HT1080 (cell line): ENCODE results near the gene UBXN2A. TPM values are rescaled to one million over a fixed set of nuclear protein-coding genes. Genes with fewer than 3 reads are reported as not detected.
A peak's percentile ranks its signal among the peaks of the same experiment; 100 is the strongest.

Experiments
- DNase-seq: peaks from one replicate; pipeline ENCODE4 v3.0.0-alpha.2; 2015; ENCODE audit warnings: low read depth
- polyA plus RNA-seq, 2 experiments: library from polyadenylated mRNA; depleted of rRNA; stranded (reverse); fragments of >200 nt; gene quantifications; 2 replicates each; pipeline ENCODE4 v1.2.3, GENCODE V29; 2015
- total RNA-seq: library from RNA; depleted of rRNA; stranded (reverse); fragments of >200 nt; shearing (Covaris generic); gene quantifications from 2 replicates; pipeline ENCODE4 v1.2.3, GENCODE V29; 2014; rRNA removed

Gene UBXN2A, protein sequence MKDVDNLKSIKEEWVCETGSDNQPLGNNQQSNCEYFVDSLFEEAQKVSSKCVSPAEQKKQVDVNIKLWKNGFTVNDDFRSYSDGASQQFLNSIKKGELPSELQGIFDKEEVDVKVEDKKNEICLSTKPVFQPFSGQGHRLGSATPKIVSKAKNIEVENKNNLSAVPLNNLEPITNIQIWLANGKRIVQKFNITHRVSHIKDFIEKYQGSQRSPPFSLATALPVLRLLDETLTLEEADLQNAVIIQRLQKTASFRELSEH
- 9.9 and 11.3 TPM in 2 replicates for total RNA-seq
- polyA plus RNA-seq (2015; cell fraction: cytosol; rRNA removed), result 13.9 and 14.1 TPM in 2 replicates
- polyA plus RNA-seq (2015; cell fraction: nucleus; rRNA removed), result 2.0 and 4.4 TPM in 2 replicates

DNA sequence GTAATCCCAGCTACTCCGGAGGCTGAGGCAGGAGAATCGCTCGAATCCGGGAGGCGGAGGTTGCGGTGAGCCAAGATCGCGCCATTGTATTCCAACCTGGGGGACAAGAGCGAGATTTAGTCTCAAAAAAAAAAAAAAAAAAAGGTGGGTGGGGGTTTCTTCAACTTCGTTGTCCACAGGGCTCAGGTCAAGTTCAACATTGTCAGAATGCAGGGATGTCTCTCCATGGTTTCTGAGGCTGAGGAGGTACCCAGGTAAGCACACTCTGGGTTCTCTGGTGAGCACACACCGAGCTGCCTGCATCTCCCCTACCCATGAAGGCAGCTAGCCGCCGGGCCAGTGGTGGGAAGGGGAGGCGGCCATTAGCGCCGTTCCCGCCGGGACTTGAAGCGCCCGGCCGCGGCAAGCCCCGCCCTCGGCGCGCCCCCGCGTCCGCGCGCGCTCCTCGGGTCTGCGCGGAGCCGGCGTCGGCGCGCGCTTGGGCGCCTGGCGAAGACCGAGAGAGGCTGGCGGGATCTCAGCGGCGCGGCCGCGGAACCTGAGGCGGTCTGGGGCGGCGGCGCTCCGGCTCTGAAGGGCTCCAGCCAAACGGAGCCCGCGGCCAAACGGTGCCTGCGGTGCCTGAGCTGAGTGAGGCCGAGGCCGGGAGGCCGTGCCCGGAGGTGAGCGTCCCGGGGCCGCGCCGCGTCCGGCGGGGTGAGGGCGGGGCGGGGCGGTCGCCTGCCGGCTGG, at the start of gene UBXN2A:
Gene UBXN2A (plus strand): TSS at position 477 of the 731 bp plus-strand sequence. CDS start 17,852 bp downstream, outside the sequence.
- DNase-seq, result peak; percentile 66

DNA sequence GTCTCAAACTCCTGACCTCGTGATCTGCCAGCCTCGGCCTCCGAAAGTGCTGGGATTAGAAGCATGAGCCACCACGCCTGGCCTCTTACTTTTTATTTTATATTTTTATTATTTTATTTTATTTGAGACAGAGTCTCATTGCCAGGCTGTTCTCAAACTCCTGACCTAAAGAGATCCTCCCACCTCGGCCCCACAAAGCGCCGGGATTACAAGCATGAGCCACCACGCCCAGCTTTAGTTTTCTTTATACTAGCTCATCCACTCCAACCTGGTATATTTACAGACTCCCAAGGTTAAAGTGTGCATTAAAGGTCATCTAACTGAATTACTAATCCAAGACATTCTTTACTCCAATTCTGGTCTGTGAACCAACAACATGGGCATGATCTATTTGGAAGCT, 40.1 kb upstream of the UBXN2A start:
- DNase-seq, result no peak

DNA sequence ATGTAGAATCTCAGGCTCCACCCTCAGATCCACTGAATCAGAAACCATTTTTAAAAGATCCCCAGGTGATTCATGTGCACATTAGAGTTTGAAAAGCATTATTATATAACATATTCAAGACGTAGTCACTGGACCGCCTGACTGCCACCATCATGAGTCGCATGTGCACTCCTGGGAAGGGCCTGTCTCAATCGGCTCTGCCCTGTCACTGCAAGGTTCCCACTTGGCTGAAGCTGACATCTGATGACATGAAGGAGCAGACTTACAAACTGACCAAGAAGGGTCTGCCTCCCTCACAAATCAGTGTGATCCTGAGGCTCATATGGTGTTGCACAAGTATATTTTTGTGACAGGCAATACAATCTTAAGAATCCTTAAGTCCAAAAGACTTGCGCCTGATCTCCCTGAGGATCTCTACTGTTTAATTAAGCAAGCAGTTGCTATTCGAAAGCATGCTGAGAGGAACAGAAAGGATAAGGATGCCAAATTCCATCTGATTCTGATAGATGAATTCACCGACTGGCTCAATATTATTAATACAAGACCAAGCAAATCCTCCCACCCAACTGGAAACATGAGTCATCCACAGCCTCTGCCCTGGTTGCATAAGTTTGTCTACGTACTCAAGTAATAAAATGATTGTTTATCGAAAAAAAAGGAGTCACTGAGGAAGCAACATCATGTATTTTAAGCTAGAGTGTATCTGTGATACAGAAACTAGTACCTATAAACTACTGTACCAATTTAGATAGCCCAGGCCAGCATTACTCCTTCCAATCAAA, 39.5 kb upstream of the UBXN2A start:
- DNase-seq, result peak; percentile 68

DNA sequence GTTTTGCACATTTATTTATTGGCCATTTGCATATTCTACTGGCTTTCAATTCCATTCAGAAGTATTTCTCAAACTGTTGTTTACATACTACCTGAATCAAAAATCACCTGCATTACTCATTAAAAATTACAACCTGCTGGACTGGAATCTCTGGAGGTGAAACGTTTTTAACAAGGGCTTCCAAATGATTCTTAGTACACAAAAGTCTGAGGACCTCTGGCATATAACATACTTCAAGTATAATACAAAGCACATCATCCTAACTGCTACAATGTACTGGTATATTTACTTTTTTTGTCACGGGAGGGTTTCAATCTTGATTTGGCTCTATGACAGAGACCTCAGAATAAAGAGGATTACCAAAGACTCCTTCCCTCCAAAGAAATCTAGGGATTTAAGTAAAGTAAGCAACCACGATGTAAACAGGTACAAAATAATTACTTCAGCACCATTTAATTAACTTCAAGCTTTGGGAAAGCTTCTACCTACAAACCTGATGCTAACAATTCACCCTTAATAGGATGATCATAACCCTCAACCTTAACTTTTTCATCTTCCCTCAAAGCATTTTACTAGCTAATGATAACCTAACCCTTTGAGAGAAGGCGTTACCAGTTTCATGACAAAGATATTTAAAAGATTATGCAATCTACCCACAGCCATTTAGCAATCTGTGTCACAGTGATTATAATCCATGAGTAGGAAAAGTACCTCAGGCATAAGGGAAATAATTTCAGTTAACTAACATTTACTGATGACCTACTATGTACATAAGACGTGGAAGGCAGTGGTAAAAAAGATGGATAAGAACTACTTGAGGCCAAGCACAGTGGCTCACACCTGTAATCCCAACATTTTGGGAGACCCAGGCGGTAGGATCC, 38.1 kb upstream of the UBXN2A start:
- DNase-seq, result no peak

DNA sequence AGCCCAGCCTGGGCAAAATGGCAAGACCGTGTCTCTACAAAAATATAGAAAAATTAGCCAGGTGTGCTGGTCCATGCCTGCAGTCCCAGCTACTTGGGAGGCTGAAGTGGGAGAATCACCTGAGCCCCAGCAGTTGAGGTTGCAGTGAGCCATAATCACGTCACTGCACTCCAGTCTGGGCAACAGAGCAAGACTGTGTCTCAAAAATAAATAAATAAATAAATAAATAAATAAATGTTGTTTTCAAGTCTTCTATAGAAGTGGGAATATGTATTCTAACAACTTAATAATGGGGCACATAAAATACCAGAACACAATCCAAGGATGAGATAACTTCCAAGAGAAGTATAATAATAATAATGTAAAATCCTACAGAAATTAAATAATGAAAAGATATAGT, 37.2 kb upstream of the UBXN2A start:
- DNase-seq, result no peak

DNA sequence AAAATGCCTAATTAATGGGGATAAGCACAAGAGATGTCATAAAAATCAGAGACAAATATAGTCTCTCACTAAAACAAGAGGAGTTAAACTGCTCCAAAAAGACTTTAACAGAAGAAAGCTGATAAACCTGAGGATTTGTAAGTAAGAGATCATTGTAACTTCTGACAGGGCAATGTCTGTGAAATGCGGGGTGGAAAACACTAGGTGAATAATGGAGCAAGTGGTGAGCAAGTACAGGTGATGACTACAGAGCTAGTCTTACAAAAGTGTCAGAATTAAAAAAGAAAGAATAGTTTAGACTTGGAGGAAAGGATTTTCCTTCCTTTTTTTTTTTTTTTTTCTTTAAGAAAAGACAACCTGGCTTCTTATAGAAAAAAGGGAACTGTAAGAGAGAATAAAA, 36.0 kb upstream of the UBXN2A start:
- DNase-seq, result no peak

DNA sequence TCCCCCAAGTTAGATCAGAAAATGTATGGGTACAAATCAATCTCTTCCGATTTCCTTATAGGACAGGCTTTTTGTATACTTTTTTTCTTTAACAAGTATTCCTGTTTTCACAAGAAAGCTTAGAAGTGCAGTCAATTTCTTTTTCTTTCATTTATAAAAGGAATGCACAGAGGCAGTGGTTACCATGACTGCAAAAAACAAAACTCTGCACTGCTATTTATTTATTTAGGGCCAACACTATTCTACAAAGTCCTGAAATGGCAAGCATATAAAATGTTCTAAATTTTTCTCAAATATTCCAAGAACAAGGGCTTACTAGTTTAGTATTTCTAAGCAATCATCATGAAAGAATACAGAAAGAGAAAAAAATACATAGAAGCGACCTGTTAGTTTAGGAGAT, 35.6 kb upstream of the UBXN2A start:
- DNase-seq, result no peak

DNA sequence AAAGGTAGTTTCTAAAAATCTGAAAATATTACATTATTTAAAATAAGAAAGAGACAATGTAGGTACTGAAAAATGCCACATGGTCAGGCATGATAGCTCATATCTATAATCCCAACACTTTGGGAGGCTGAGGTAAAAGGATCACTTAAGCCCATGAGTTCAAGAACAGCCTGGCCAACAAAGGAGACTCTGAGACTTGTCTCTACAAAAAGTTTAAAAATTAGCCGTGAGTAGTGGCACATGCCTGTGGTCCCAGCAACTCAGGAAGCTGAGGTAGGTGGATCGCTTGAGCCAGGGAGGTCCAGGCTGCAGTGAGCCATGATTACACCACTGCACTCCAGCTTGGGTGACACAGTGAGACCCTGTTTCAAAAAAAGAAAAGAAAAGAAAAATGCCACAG, 35.1 kb upstream of the UBXN2A start:
- peak; percentile 19 for DNase-seq

DNA sequence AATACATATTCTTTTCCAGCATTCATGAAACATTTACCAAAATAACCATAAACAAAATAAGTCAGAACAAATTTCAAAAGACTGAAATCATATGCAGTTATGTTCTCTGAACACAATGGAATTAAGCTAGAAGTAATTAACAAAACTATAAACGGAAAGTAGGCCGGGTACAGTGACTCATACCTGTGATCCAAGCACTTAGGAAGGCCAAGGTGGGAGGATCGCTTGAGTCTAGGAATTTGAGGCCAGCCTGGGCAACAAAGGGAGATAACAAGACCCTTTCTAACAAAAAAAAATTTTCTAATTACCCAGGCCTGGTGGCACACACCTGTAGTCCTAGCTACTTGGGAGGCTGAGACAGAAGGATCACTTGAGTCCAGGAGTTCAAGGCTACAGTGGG, 28.2 kb upstream of the UBXN2A start:
- no peak for DNase-seq

DNA sequence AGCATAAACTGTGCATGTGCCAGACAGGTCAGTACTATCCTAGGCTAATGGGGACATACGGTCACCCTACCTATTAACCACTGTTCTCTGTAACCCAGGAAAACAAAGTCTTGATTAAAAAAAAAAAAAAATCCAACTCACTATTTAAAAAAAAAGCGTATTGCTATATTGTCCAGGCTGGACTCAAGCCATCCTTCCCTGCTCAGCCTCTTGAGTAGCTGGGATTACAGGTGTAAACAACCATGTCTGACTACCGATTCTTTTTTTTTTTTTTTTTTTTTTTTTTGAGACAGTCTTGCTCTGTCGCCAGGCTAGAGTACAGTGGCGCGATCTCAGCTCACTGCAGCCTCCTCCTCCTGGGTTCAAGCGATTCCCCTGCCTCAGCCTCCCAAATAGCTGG, 24.9 kb upstream of the UBXN2A start:
- DNase-seq, result no peak

DNA sequence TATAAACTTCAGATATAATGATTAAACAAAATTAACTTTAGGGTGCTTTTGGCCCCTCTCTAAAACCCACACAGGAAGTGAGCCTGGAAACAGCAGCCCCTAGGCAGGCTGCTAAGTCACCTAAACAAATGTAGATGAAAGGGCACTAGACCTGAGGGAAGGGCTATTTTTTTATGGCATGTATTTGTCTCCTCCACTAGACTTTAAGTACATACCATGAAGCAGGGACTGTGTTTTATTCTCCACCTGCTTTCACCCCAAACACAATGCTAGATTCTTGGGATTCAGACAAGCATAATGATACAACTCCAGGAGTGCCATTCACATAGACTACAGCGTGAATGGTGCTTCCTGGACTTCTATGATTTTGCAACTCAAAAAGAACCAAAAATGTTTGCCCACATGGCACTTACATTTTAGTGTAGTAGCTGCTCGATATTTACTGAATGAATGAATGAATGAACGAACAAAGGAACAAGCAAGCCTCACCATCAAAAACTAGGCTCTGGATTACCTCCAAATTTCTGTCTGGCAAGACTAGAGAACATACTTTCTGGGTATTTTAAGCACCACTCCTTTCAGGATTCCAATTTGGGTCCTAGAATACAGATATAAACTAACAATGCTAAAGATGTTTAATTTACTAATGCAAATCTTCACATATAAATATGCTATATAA, 23.4 kb upstream of the UBXN2A start:
- DNase-seq, result no peak

DNA sequence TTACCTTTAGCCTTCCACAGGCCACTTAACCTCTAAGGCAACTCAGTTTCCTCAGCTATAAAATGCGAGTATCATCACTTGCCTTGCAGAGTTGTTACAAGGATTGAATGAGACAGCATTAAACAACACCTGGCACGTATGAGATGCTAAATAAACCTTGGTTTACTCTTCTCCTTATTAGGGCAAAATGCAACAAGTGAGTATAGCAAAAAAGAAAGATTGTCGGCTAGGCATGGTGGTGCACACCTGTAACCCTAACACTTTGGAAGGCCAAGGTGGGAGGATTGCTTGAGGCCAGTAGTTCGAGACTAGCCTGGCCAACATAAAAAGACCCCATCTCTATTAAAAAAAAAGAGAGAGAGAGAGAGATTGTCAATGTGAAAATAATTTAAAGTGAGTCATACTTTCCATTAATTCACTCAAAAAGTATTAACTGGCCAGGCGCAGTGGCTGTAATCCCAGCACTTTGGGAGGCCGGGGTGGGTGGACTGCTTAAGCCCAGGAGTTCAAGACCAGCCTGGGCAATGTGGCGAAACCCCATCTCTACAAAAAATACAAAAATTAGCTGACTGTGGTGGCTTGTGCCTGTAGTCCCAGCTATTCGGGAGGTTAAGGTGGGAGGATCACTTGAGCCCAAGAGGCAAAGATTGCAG, 21.3 kb upstream of the UBXN2A start:
- DNase-seq, result no peak

DNA sequence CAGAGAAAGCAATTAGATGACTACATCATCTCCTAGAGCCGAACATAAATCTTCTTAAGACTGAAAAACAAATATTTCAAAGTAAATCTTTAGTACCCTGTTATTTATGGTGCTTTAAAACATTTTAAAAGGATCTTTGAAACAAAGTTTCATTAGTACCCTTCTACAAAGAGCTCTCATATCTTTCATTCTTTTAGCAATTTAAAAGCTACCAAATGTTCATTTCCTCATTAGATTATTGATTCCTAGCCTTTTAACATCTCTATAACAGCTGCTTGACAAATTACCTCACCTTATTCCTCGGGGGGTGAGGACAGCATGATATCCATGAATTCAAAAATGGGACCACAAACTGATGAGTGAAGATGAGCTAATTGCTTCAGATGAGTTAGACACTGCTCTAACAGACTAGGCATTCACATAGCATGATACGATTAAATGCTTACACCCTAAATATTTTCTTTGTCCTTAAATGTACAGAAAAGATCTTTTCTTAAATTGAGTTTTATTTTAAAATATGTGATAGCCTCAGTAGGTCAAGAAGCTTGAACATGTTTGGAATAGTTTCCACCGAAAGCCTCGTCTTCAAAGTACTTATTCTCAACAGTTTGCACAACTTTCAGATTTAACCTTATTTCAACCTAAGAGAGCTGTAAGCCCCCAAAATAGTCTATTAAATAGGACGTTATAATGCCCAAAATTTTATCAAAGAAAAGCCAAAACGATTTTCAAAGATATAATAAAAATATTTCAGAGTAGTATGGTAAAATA, 15.5 kb upstream of the UBXN2A start:
- no peak for DNase-seq

DNA sequence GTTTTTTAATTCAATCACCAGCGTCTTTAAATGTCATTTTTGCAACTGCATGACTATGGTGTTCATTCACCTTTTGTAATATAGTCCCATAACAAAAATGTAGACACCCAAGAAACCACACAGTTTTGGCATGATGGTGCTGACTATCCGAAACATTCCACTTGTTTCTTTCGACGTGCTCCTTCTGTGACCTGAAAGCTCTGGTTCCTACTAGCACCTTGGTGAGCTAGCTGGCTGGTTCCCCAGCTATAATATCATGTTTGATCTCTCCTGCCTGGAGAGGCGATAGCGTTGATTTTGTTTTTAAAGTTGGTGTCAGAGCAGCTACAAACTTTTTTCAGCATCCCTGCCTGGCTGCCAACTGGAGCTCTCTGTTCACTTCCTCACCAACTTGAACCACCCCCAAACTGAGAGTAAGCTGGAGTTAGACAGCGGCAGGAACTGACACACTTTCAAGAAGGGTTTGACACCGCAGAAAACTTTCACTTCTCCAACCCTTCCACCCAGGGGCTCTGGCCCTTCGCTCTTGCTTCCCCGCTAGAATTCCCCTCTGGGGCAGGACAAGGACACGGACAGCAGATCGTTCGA, 14.5 kb upstream of the UBXN2A start:
- peak; percentile 73 for DNase-seq

DNA sequence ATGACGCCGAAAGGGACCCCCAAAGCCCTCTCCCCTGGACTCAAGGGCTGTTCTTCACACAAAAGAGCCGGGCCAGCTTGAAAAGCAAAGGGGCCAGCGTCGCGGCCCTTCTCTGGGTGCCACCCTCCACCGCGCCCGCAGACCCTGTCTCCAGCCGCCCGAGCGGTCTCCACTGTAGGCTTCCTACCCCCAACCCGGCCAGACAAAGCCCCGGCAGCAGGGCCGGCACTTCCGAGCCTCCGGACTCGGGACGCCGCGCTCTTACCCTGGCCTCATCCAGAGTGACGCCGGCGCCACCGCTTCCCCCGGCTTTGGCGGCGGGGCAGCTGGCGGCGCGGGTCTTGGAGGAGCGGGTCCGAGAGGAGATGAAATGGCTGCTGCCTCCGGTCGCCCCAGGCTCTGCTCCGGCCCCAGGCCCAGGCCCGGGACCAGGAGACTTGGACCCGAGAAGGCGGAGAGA, 13.9 kb upstream of the UBXN2A start:
- peak; percentile 25 for DNase-seq

DNA sequence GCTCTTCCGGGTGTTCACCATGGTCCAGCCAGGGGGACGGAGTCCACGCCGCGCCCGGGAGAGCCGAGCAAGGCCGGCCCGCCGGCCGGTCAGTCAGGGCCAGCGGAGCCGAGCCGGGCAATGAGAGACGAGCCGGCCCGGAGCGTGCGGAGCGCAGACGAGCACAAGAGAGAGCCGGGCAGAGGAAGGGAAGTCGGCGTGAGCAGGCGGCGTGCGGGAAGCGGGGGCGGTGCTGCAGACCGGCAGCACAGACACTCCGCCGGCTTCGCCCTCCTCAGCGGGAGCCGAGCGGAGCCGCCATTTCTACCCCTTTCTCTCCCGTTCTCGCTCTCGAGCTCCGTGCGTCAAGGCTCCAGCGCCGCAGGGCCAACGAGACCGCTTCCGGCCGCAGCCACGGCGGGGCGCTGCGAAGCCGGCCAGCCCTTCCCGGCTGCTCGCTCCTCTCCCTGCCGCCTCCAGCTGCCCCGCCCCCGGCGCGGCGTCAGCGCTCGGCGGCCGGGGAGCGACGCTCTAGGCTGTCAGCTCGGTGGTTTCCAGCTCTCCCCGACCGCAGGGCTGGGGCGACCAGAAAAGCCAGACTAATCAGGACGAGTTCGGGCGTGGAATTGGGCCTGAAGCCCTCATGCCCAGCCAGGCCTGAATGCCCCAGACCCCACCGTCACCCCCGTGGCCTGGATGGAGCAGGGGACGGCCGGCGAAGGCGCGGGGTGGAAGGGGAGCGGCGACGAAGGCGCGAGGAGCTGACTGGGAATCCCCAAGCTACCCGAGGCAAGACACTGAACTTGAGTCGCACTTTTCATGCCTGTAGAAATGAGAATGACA, 13.3 kb upstream of the UBXN2A start, which contains the start of gene ATAD2B:
Gene ATAD2B (minus strand): TSS at position 374 of the 822 bp plus-strand sequence. CDS start 353 bp downstream, at position 21.
- DNase-seq, result peak; percentile 95

DNA sequence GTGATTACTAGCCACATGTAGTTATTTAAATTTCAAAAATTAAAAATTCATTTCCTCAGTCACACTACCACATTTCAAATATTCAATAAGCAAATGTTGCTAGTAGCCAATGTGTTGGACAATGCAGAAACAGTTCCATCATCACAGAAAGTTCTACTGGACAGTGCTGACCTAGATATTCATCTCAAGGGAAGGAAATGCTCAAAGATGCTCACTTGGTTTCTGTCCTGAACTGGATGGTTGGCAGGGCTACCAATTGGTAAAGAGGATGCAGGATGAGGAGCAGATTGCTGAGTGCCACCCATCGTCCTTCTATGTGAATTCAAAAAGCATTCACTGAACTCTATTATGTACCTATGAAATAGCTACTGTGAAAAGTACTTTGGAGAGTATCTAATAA, 6.0 kb upstream of the UBXN2A start:
- DNase-seq, result no peak
